Glutamatergic neuron (in vitro differentiated cells): ENCODE measurements around the gene SLCO1A2. TPM values are rescaled to one million over a fixed set of nuclear protein-coding genes. Genes with fewer than 3 reads are reported as not detected.

Experiments
- DNase-seq: peaks from one replicate; pipeline ENCODE4 v3.0.0; 2022
- H3K27ac Mint-ChIP-seq: one replicate; pipeline ENCODE4 v1.8.0; 2020; ENCODE audit warnings: mild to moderate bottlenecking, mixed read lengths, inconsistent platforms; ENCODE audit not compliant: unreplicated experiment
- H3K27me3 Mint-ChIP-seq: one replicate; pipeline ENCODE4 v1.8.0; 2020; ENCODE audit warnings: mild to moderate bottlenecking, moderate library complexity, mixed read lengths, inconsistent platforms; ENCODE audit not compliant: unreplicated experiment
- H3K36me3 Mint-ChIP-seq: one replicate; pipeline ENCODE4 v1.8.0; 2020; ENCODE audit warnings: mild to moderate bottlenecking, mixed read lengths, inconsistent platforms; ENCODE audit not compliant: unreplicated experiment
- H3K4me1 Mint-ChIP-seq: one replicate; pipeline ENCODE4 v1.8.0; 2020; ENCODE audit warnings: mild to moderate bottlenecking, low read depth, mixed read lengths, inconsistent platforms; ENCODE audit not compliant: unreplicated experiment
- H3K4me3 Mint-ChIP-seq: one replicate; pipeline ENCODE4 v1.8.0; 2020; ENCODE audit warnings: mild to moderate bottlenecking, mixed read lengths, inconsistent platforms; ENCODE audit not compliant: unreplicated experiment
- H3K9me3 Mint-ChIP-seq: one replicate; pipeline ENCODE4 v1.8.0; 2020; ENCODE audit warnings: mild to moderate bottlenecking, moderate library complexity, mixed read lengths, inconsistent platforms; ENCODE audit not compliant: unreplicated experiment
- CTCF ChIP-seq: fragments of 200-600 bp; sonication (generic); IDR thresholded peaks from one replicate; pipeline ENCODE4 v1.5.0; 2021; ENCODE audit not compliant: partially characterized antibody, unreplicated experiment
- total RNA-seq: library from RNA; stranded (reverse); fragmentation: NEBNext Ultra II Directional; extraction: Animal tissue kit (Norgen Biotek cat#: 25700); gene quantifications from one replicate; pipeline ENCODE4 v1.2.1, GENCODE V29; 2021; ENCODE audit not compliant: unreplicated experiment

The SLCO1A2 gene
- total RNA-seq, 1 donor from 2014 or later: 11.9 TPM

DNA sequence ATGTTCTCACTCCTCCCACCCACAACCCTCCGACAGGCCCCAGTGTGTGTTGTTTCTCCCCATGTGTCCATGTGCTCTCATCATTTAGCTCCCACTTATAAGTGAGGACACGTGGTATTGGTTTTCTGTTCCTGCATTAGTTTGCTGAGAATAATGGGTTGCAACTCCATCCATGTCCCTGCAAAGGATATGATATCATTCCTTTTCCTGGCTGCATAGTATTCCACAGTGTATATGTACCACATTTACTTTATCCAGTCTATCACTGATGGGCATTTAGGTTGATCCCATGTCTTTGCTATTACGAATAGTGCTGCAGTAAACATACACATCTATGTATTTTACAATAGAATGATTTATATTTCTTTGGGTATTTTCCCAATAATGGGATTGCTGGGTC lies 77.5 kb downstream of the SLCO1A2 start:
- Mint-ChIP-seq H3K4me3 (no peak overlapping the region), H3K36me3 (no peaks in the 10 kb centered on the region), H3K27ac (no peak overlapping the region), H3K9me3 (peaks cover 2% of the 10 kb centered on the region), H3K27me3 (no peaks in the 10 kb centered on the region), H3K4me1 (no peaks in the 10 kb centered on the region)
- DNase-seq: no peak
- no peak for TF ChIP-seq CTCF

DNA sequence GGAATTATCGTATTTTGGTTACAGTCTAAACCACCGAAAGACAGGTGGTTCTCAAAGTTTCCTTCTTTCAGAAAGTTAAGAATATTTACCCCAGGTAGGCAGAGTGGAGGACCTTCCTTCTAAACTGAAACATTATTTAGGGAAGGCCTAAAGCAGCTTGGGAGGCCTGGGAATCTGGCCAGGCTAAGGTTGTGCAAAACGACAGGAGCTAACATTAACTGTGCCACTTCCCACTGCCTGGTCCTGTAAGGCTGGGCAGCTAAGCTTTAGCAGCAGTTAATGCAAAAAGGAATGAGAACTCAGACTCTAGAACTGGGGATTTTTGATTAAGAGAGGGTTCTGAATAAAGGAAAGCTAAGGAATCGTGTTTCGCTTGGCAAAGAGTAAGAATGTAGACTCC lies 82.6 kb downstream of the SLCO1A2 start:
- Mint-ChIP-seq H3K27me3 (no peaks in the 10 kb centered on the region), H3K4me1 (no peaks in the 10 kb centered on the region), H3K9me3 (no peaks in the 10 kb centered on the region), H3K27ac (no peak overlapping the region), H3K4me3 (no peak overlapping the region), H3K36me3 (no peaks in the 10 kb centered on the region)
- TF ChIP-seq CTCF: no peak
- DNase-seq: no peak

DNA sequence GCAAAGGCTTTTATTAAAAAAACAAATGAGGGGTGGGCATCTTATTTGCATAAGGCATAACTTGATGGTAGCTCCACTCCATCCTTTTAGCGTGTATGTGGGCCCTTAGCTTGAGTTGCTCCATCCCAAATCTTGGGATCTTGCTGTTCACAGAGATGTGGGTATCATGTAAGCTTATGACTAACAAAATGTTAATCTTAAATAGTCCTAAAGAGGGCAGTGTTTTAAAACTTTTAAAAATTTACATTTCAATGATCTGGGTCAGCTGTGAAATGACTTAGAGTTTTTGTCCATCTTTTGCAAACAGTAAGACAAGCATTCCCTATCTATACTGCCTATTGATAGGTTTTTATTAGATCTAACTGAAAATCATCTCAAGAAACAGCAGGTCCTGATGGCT lies 86.0 kb downstream of the SLCO1A2 start:
- H3K9me3 Mint-ChIP-seq: no peaks in the 10 kb centered on the region
- H3K27ac Mint-ChIP-seq: no peak overlapping the region
- H3K27me3 Mint-ChIP-seq: no peaks in the 10 kb centered on the region
- H3K4me3 Mint-ChIP-seq: no peak overlapping the region
- H3K36me3 Mint-ChIP-seq: no peaks in the 10 kb centered on the region
- peak; percentile 22 for TF ChIP-seq CTCF
- H3K4me1 Mint-ChIP-seq: no peaks in the 10 kb centered on the region
- DNase-seq: no peak

GRCh38 chr12:21239866-21240265 lies 94.9 kb downstream of the SLCO1A2 start:
- no peak overlapping the region for H3K4me3 Mint-ChIP-seq

GRCh38 chr12:21234395-21234794 lies 100.3 kb downstream of the SLCO1A2 start:
- no peak overlapping the region for H3K4me3 Mint-ChIP-seq
- H3K36me3 Mint-ChIP-seq: no peaks in the 10 kb centered on the region
- no peak overlapping the region for H3K27ac Mint-ChIP-seq
- H3K4me1 Mint-ChIP-seq: no peaks in the 10 kb centered on the region
- no peak for TF ChIP-seq CTCF
- H3K27me3 Mint-ChIP-seq: no peaks in the 10 kb centered on the region
- no peak for DNase-seq
- H3K9me3 Mint-ChIP-seq: no peaks in the 10 kb centered on the region

More at GRCh38 chr12:21239866-21240265, 94.9 kb downstream of the SLCO1A2 start:
- Mint-ChIP-seq H3K9me3 (no peaks in the 10 kb centered on the region), H3K36me3 (no peaks in the 10 kb centered on the region), H3K27me3 (no peaks in the 10 kb centered on the region), H3K4me1 (no peaks in the 10 kb centered on the region), H3K27ac (no peak overlapping the region)
- no peak for DNase-seq
- no peak for TF ChIP-seq CTCF
